A549 (cell line): ENCODE data around the gene RNGTT. TPM values are rescaled to one million over a fixed set of nuclear protein-coding genes. Genes with fewer than 3 reads are reported as not detected.

Experiments
- ATAC-seq, 2 experiments: fragments of 200-7000 bp in 1 of 2; fragments of >200 bp in 1 of 2; cut with Nextera tagmentation in 1 of 2; cut with Tn5 transposase in 1 of 2; 3 replicates each; pipeline versions ENCODE4 v1.8.0 to v1.9.1; 2018 to 2020; ENCODE audit warnings: mild to moderate bottlenecking in 1 of 2, moderate library complexity in 1 of 2
- CTCF ChIA-PET: fragments of 300-600 bp; sonication (Branson Sonifier 250); formaldehyde crosslinking; extraction: SDS; loops from one replicate; lab custom pipeline; 2021; ENCODE audit warnings: antibody characterized with exemption, inconsistent platforms; lab: Yijun Ruan, JAX
- POLR2A ChIA-PET: fragments of 350-600 bp; formaldehyde crosslinking; extraction: SDS; loops from one replicate; lab custom pipeline; 2021; ENCODE audit warnings: antibody characterized with exemption, inconsistent platforms; lab: Yijun Ruan, JAX
- DNase-seq, 2 experiments: peaks; one replicate each; pipeline versions ENCODE4 v3.0.0 to v3.0.0-alpha.2; 2011 to 2016; ENCODE audit warnings: low read depth in 1 of 2, low spot score in 1 of 2
- FAIRE-seq: peaks from 2 replicates; lab custom pipeline; 2011; peaks lifted over from hg19 to GRCh38; lab: Jason Lieb, UNC
- H3K27ac ChIP-seq, 2 experiments: fragments of >200 bp; sonication (Bioruptor Twin); formaldehyde crosslinking; 3 replicates each; pipeline ENCODE4 v1.5.1; 2016 to 2017
- H3K4me1 ChIP-seq: fragments of >200 bp; sonication (Bioruptor Twin); formaldehyde crosslinking; 3 replicates; pipeline ENCODE4 v1.6.1; 2016
- H3K4me2 ChIP-seq: fragments of >200 bp; sonication (Bioruptor Twin); formaldehyde crosslinking; 3 replicates; pipeline ENCODE4 v1.6.1; 2016
- H3K4me3 ChIP-seq: fragments of >200 bp; sonication (Bioruptor Twin); formaldehyde crosslinking; 3 replicates; pipeline ENCODE4 v1.5.1; 2016
- H3K9me3 ChIP-seq: fragments of >200 bp; sonication (Bioruptor Twin); formaldehyde crosslinking; 3 replicates; pipeline ENCODE4 v1.6.1; 2016
- BCL3 ChIP-seq: fragments of >200 bp; sonication (Bioruptor Twin); formaldehyde crosslinking; IDR thresholded peaks from 3 replicates; pipeline ENCODE4 v1.6.1; 2016
- BHLHE40 ChIP-seq: IDR thresholded peaks from 2 replicates; pipeline ENCODE4 v1.6.1; 2012; ENCODE audit warnings: low read depth, low read length, inconsistent platforms
- CBX8 ChIP-seq: fragments of 200-600 bp; sonication (generic); IDR thresholded peaks from 2 replicates; pipeline ENCODE4 v1.6.1; 2016
- CEBPB ChIP-seq, 2 experiments: fragments of >200 bp in 1 of 2; sonication (Bioruptor Twin) in 1 of 2; formaldehyde crosslinking in 1 of 2; IDR thresholded peaks; 2 replicates each; pipeline ENCODE4 v1.6.1; 2012 to 2016
- CHD4 ChIP-seq: fragments of 200-600 bp; sonication (generic); IDR thresholded peaks from 2 replicates; pipeline ENCODE4 v1.6.1; 2016; ENCODE audit warnings: antibody characterized with exemption, mild to moderate bottlenecking, borderline replicate concordance
- EHMT2 ChIP-seq: fragments of 200-600 bp; sonication (generic); IDR thresholded peaks from 2 replicates; pipeline ENCODE4 v1.6.1; 2016; ENCODE audit warnings: antibody characterized with exemption, low read depth, mild to moderate bottlenecking, moderate library complexity
- ELK1 ChIP-seq: fragments of 150-350 bp; IDR thresholded peaks from 2 replicates; pipeline ENCODE4 v1.6.1; 2014; ENCODE audit warnings: low read depth, mild to moderate bottlenecking, low read length
- EP300 ChIP-seq, 2 experiments: fragments of >200 bp; sonication (Bioruptor Twin); formaldehyde crosslinking; IDR thresholded peaks; 2 replicates in 1 of 2; 3 replicates in 1 of 2; pipeline ENCODE4 v1.6.1; 2016 to 2017
- ESRRA ChIP-seq: fragments of 150-350 bp; IDR thresholded peaks from 2 replicates; pipeline ENCODE4 v1.6.1; 2014; ENCODE audit warnings: mild to moderate bottlenecking, low read length, borderline replicate concordance
- FOSB ChIP-seq: fragments of 250-450 bp; sonication (Bioruptor Pico); IDR thresholded peaks from 2 replicates; pipeline ENCODE4 v1.5.0; 2020; ENCODE audit warnings: mild to moderate bottlenecking, moderate library complexity
- HEYL ChIP-seq: fragments of 250-450 bp; sonication (Bioruptor Pico); IDR thresholded peaks from 2 replicates; pipeline ENCODE4 v1.8.0; 2021; ENCODE audit warnings: mild to moderate bottlenecking, moderate library complexity
- JUN ChIP-seq, 2 experiments: fragments of >200 bp; sonication (Bioruptor Twin); formaldehyde crosslinking; IDR thresholded peaks; 2 replicates in 1 of 2; 3 replicates in 1 of 2; pipeline ENCODE4 v1.6.1; 2016 to 2017
- MYC ChIP-seq: IDR thresholded peaks from 2 replicates; pipeline ENCODE4 v1.6.1; 2012; ENCODE audit warnings: mild to moderate bottlenecking, inconsistent platforms, low read length, improper control_type of control experiment, borderline replicate concordance
- PHF8 ChIP-seq: fragments of 200-600 bp; sonication (generic); IDR thresholded peaks from 2 replicates; pipeline ENCODE4 v1.6.1; 2016; ENCODE audit warnings: low read depth, mild to moderate bottlenecking, antibody characterized with exemption, moderate library complexity, borderline replicate concordance
- POLR2A ChIP-seq: IDR thresholded peaks from 2 replicates; pipeline ENCODE4 v1.6.1; 2012; ENCODE audit warnings: mild to moderate bottlenecking, low read length
- RAD21 ChIP-seq, 2 experiments: fragments of >200 bp in 1 of 2; sonication (Bioruptor Twin) in 1 of 2; formaldehyde crosslinking in 1 of 2; IDR thresholded peaks in 1 of 2; conservative IDR thresholded peaks in 1 of 2; 2 replicates in 1 of 2; 3 replicates in 1 of 2; pipeline ENCODE4 v1.6.1; 2012 to 2018; ENCODE audit warnings: inconsistent platforms in 1 of 2
- SREBF2 ChIP-seq: fragments of 450-650 bp; IDR thresholded peaks from 2 replicates; pipeline ENCODE4 v1.6.1; 2014; ENCODE audit warnings: mild to moderate bottlenecking, moderate library complexity
- ZC3H11A ChIP-seq: fragments of 450-650 bp; IDR thresholded peaks from 2 replicates; pipeline ENCODE4 v1.6.1; 2014; ENCODE audit warnings: antibody characterized with exemption, mild to moderate bottlenecking
- ZFP36 ChIP-seq: fragments of 450-650 bp; IDR thresholded peaks from 2 replicates; pipeline ENCODE4 v1.6.1; 2014; ENCODE audit warnings: borderline replicate concordance; ENCODE audit not compliant: partially characterized antibody
- ZNF302 ChIP-seq: fragments of 250-450 bp; sonication (Bioruptor Pico); IDR thresholded peaks from 2 replicates; pipeline ENCODE4 v1.9.0; 2021; ENCODE audit warnings: inconsistent platforms, mild to moderate bottlenecking, moderate library complexity
- WGBS: methylation state at CpG from one replicate; pipeline ENCODE4 v1.1.6; 2017; ENCODE audit errors: missing lambda C conversion rate; 5-methylcytosine and 5-hydroxymethylcytosine counted together
- polyA plus RNA-seq, 4 experiments: library from polyadenylated mRNA; depleted of rRNA in 3 of 4; stranded (reverse); fragments of >200 nt; fragmentation: RNase III in 1 of 4; extraction: RNeasy Plus Mini Kit Qiagen cat#74134 plus additional on column Dnase treatment in 1 of 4; gene quantifications; 2 replicates in 3 of 4; 3 replicates in 1 of 4; pipeline ENCODE4 v1.2.3, GENCODE V29; 2011 to 2017
- TF ChIP-seq, protein P1 (sequence below): fragments of 250-450 bp; sonication (Bioruptor Pico); IDR thresholded peaks from 2 replicates; pipeline ENCODE4 v1.5.0; 2021; ENCODE audit warnings: mild to moderate bottlenecking, moderate library complexity, borderline replicate concordance
- TF ChIP-seq, protein P2 (sequence below): fragments of 450-650 bp; IDR thresholded peaks from 2 replicates; pipeline ENCODE4 v1.6.1; 2014; ENCODE audit warnings: antibody characterized with exemption

Gene RNGTT
- polyA plus RNA-seq, 2 of the 4 experiments (the other 2 are of a cell fraction): 11.6 to 15.0 TPM

DNA sequence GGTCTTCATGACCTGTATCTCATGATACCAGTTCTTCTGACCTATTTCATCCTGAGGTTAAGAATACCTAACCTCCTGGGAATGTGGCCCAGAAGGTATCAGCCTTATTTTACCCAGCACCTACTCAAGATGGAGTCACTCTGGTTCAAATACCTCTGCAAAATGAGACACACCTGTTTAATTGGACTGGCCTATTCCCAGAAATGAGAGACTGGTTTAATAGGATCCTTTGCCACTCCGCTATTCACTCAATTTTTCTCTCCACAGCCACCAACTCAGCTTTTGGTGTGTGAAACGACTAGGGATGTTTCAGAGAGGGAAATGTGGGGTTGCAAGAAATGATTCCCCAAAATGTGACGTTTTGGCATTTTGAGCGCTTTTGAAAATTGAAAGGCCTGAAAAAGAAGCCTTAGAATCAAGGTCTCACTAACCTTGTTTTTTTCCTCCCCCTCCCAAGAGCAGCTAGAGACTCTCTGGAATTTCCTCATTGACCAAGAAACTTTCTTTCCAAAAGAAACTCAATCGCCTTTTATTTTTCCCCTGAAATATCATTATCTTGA, 45.5 kb upstream of the RNGTT start:
- Histone ChIP-seq H3K27ac (no peak overlapping the region), H3K4me2 (no peak overlapping the region), H3K9me3 (no peaks in the 10 kb centered on the region), H3K4me1 (peaks cover 11% of the 10 kb centered on the region; the same call in 1 of the 3 replicates), H3K4me3 (no peak overlapping the region)
- no peak for FAIRE-seq
- 79% methylated on average over 5 of the region's 5 CpGs for WGBS
- TF ChIP-seq ELK1 (no peak), EHMT2 (no peak), HEYL (CRISPR knock-in tag) (no peak)
- CTCF ChIA-PET: no interaction called here
- no peak for ATAC-seq
- DNase-seq: no peak
- POLR2A ChIA-PET: no interaction called here

DNA sequence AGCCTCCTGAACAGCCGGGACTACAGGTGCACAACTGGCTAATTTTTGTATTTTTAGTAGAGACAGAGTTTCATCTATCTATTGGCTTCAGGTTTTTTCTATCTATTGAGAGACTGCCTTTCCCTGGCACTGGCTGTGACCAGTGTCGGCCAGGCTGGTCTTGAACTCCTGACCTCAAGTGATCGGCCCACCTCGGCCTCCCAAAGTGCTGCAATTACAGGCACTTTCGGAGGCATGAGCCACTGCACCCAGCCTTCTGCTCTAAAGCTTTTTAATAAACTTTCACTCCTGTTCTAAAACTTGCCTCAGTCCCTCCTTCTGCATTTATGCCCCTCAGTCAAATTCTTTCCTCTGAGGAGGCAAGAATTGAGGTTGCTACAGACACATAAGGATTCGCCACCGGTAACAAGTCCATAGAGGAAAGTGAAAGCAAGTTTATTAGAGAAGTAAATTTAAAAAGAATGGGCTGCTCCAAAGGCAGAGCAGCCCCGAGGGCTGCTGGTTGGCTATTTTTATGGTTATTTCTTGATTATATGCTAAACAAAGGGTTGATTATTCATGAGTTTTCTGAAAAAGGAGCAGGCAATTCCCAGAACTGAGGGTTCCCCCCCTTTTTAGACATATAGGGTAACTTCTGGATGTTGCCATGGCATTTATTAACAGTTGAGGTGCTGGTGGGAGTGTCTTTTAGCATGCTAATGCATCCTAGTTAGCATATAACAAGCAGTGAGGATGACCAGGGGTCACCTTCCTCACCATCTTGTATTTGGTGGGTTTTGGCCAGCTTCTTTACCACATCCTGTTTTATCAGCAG, 44.8 kb upstream of the RNGTT start:
- ChIA-PET CTCF (interaction anchor here (1.4 kb wide), 1 partner anchor 25 kb away, joined by 5 read pairs; no protein-coding TSS in a partner anchor), POLR2A (no interaction called here)
- H3K4me2 ChIP-seq: no peak overlapping the region
- ATAC-seq (no peak), DNase-seq (no peak), FAIRE-seq (no peak)
- WGBS: 89% methylated on average over 8 of the region's 8 CpGs
- H3K4me3 ChIP-seq: no peak overlapping the region
- TF ChIP-seq RAD21 (conservative IDR thresholded peaks at IDR 0.05 in 1 of 2, IDR thresholded peaks at IDR 0.05 in 1 of 2): no peak
- TF ChIP-seq CEBPB (IDR thresholded peaks at IDR 0.05): no peak
- no peak for TF ChIP-seq BHLHE40
- no peak for TF ChIP-seq POLR2A
- no peak for TF ChIP-seq SREBF2
- no peak for TF ChIP-seq CBX8
- TF ChIP-seq PHF8: no peak
- TF ChIP-seq FOSB (CRISPR knock-in tag): no peak
- no peak for TF ChIP-seq CHD4
- no peak for TF ChIP-seq ZNF302 (CRISPR knock-in tag)
- TF ChIP-seq JUN (IDR thresholded peaks at IDR 0.05): no peak
- TF ChIP-seq MYC: no peak
- TF ChIP-seq BCL3: no peak
- no peak for TF ChIP-seq HEYL (CRISPR knock-in tag)
- no peak for TF ChIP-seq ESRRA
- no peak for TF ChIP-seq ZC3H11A
- TF ChIP-seq ZFP36: no peak
- TF ChIP-seq, protein P1, sequence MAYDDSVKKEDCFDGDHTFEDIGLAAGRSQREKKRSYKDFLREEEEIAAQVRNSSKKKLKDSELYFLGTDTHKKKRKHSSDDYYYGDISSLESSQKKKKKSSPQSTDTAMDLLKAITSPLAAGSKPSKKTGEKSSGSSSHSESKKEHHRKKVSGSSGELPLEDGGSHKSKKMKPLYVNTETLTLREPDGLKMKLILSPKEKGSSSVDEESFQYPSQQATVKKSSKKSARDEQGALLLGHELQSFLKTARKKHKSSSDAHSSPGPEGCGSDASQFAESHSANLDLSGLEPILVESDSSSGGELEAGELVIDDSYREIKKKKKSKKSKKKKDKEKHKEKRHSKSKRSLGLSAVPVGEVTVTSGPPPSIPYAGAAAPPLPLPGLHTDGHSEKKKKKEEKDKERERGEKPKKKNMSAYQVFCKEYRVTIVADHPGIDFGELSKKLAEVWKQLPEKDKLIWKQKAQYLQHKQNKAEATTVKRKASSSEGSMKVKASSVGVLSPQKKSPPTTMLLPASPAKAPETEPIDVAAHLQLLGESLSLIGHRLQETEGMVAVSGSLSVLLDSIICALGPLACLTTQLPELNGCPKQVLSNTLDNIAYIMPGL (CRISPR knock-in tag): no peak
- TF ChIP-seq, protein P2, sequence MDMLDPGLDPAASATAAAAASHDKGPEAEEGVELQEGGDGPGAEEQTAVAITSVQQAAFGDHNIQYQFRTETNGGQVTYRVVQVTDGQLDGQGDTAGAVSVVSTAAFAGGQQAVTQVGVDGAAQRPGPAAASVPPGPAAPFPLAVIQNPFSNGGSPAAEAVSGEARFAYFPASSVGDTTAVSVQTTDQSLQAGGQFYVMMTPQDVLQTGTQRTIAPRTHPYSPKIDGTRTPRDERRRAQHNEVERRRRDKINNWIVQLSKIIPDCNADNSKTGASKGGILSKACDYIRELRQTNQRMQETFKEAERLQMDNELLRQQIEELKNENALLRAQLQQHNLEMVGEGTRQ: no peak
- TF ChIP-seq EP300 (IDR thresholded peaks at IDR 0.05): no peak
- no peaks in the 10 kb centered on the region for H3K9me3 ChIP-seq
- peaks cover 11% of the 10 kb centered on the region; the same call in 1 of the 3 replicates for H3K4me1 ChIP-seq
- H3K27ac ChIP-seq: no peak overlapping the region
